Neural progenitor cell (in vitro differentiated cells): Measurements from ENCODE around the gene MAGEA2B. TPM values are rescaled to one million over a fixed set of nuclear protein-coding genes. Genes with fewer than 3 reads are reported as not detected.
"Not testable (repeated sequence)": the region's sequence is repeated elsewhere in the genome, so short reads cannot be mapped to it uniquely, and the experiment has no call there.

Source experiments
- DNase-seq: peaks from one replicate; pipeline ENCODE4 v3.0.0-alpha.2; 2016; ENCODE audit warnings: low spot score
- H2AFZ ChIP-seq: fragments of 200-600 bp; sonication (generic); replicated peaks from 2 replicates; pipeline ENCODE4 v1.6.1; 2016; ENCODE audit warnings: antibody characterized with exemption
- H3F3A ChIP-seq: fragments of 200-600 bp; sonication (generic); 2 replicates; pipeline ENCODE4 v1.6.1; 2016; ENCODE audit warnings: antibody characterized with exemption, low read depth
- H3K27ac ChIP-seq: fragments of 200-600 bp; sonication (generic); 2 replicates; pipeline ENCODE4 v1.5.1; 2016; ENCODE audit warnings: mild to moderate bottlenecking
- H3K27me3 ChIP-seq: fragments of 200-600 bp; sonication (generic); 2 replicates; pipeline ENCODE4 v1.6.1; 2016; ENCODE audit warnings: mild to moderate bottlenecking, moderate library complexity
- H3K36me3 ChIP-seq: fragments of 200-600 bp; sonication (generic); 2 replicates; pipeline ENCODE4 v1.5.1; 2016
- H3K4me1 ChIP-seq: fragments of 200-600 bp; sonication (generic); 2 replicates; pipeline ENCODE4 v1.6.1; 2016; ENCODE audit warnings: mixed run types
- H3K4me2 ChIP-seq: fragments of 200-600 bp; sonication (generic); 2 replicates; pipeline ENCODE4 v1.6.1; 2016
- H3K4me3 ChIP-seq: fragments of 200-600 bp; sonication (generic); 2 replicates; pipeline ENCODE4 v1.5.1; 2016
- H3K79me2 ChIP-seq: fragments of 200-600 bp; sonication (generic); 2 replicates; pipeline ENCODE4 v1.6.1; 2016; ENCODE audit warnings: low read depth
- H3K9ac ChIP-seq: fragments of 200-600 bp; sonication (generic); 2 replicates; pipeline ENCODE4 v1.6.1; 2016
- H3K9me3 ChIP-seq: fragments of 200-600 bp; sonication (generic); 2 replicates; pipeline ENCODE4 v1.5.1; 2016; ENCODE audit warnings: low read depth
- H4K20me1 ChIP-seq: fragments of 200-600 bp; sonication (generic); 2 replicates; pipeline ENCODE4 v1.6.1; 2016; ENCODE audit warnings: low read depth
- H3K27ac Mint-ChIP-seq: 3 replicates; pipeline ENCODE4 v1.8.0; 2021; ENCODE audit warnings: mixed read lengths
- H3K27me3 Mint-ChIP-seq: 2 replicates; pipeline ENCODE4 v1.8.0; 2022; ENCODE audit warnings: low read depth, mild to moderate bottlenecking, inconsistent platforms, moderate library complexity, mixed read lengths; ENCODE audit not compliant: insufficient read depth
- H3K36me3 Mint-ChIP-seq: 3 replicates; pipeline ENCODE4 v1.8.0; 2021; ENCODE audit warnings: mixed read lengths
- H3K4me1 Mint-ChIP-seq: 3 replicates; pipeline ENCODE4 v1.8.0; 2021; ENCODE audit warnings: mixed read lengths
- H3K4me3 Mint-ChIP-seq: 3 replicates; pipeline ENCODE4 v1.8.0; 2021; ENCODE audit warnings: mild to moderate bottlenecking, moderate library complexity, mixed read lengths
- H3K9me3 Mint-ChIP-seq: 3 replicates; pipeline ENCODE4 v1.8.0; 2020; ENCODE audit warnings: mixed read lengths
- total RNA-seq: library from RNA; depleted of rRNA; stranded (reverse); fragments of >200 nt; gene quantifications from 2 replicates; pipeline ENCODE4 v1.2.3, GENCODE V29; 2015; ENCODE audit warnings: low replicate concordance

The MAGEA2B gene
- total RNA-seq, 1 donor from 2014 or later = not detected

DNA sequence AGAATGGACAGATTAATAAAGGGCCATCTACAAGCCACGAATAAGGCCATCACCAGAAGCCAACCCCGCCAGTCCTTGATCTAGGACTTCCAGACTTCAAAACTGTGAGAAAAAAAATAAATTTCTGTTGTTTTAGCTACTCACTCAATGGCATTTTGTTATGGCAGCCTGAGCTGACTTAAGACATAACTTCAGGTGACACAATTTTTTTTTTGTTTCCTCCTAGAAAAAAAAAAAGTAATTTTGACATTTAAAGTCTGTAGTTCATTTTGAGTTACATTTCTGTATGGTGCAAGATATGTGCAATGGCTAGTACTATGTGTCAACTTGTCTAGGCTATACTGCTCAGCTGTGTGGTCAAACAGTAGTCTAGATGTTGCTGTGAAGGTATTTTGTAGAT is 44.5 kb downstream of the MAGEA2B start, which contains the start of gene CSAG3:
CSAG3 (plus strand) TSS at position 301 of the 400 bp plus-strand sequence.
- H3K27me3 Mint-ChIP-seq, H3K4me2 ChIP-seq, H3K36me3 ChIP-seq, H3K4me1 ChIP-seq, H2AFZ ChIP-seq, H3K9me3 ChIP-seq, DNase-seq, H3K27ac ChIP-seq, H3K36me3 Mint-ChIP-seq, H3K4me3 ChIP-seq, H4K20me1 ChIP-seq, H3K9ac ChIP-seq, H3K79me2 ChIP-seq, H3K4me3 Mint-ChIP-seq, H3K27ac Mint-ChIP-seq, H3K27me3 ChIP-seq, H3K4me1 Mint-ChIP-seq, H3F3A ChIP-seq, H3K9me3 Mint-ChIP-seq: not testable (repeated sequence)

DNA sequence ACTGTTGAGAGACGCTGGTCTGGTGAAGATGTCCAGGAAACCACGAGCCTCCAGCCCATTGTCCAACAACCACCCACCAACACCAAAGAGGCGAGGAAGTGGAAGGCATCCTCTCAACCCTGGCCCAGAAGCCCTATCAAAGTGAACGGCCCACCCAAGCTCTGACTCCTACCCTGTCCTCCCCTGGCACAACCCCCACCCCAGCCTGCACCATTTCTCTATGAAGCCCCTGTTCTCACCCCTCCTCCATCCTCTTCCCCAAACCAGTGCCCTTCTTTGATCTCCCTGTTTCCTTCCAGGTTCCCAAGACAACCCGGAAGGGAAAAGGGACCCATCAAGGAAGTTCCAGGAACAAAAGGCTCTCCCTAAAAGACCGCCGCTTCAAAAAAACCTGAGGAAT is 45.1 kb downstream of the MAGEA2B start:
- not testable (repeated sequence) for H3K27ac ChIP-seq, H4K20me1 ChIP-seq, H3F3A ChIP-seq, H3K9ac ChIP-seq, H2AFZ ChIP-seq, H3K4me2 ChIP-seq, H3K36me3 Mint-ChIP-seq, H3K4me3 ChIP-seq, H3K9me3 ChIP-seq, H3K4me1 ChIP-seq, H3K27ac Mint-ChIP-seq, H3K9me3 Mint-ChIP-seq, H3K79me2 ChIP-seq, H3K27me3 ChIP-seq, H3K4me3 Mint-ChIP-seq, H3K4me1 Mint-ChIP-seq, H3K36me3 ChIP-seq, DNase-seq, H3K27me3 Mint-ChIP-seq

DNA sequence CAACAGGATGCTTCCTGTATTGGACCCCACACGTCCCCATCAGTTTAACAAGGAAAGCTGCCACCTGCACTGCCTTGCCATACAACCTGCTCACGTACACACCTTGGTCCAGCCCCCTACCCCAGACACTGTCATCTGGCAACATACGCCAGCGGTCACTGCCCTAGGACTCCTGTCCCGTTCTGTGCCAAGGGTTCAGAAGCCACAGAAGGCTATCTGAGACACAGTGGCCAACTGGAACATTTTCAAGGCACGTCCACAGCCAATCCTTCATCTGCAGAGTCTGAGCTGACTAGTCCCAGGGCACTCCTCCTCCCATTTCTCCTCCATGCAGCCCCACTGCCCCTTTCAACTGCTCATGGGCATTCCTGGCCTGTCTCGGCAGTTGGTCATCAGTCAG is 47.2 kb downstream of the MAGEA2B start:
- not testable (repeated sequence) for H3K4me3 Mint-ChIP-seq, H3K79me2 ChIP-seq, H3K9me3 ChIP-seq, H3K36me3 ChIP-seq, H3K4me3 ChIP-seq, H3K4me1 Mint-ChIP-seq, H3K36me3 Mint-ChIP-seq, H2AFZ ChIP-seq, H3K9ac ChIP-seq, H3K27ac Mint-ChIP-seq, H3K9me3 Mint-ChIP-seq, H3K27ac ChIP-seq, DNase-seq, H3K27me3 ChIP-seq, H3K4me1 ChIP-seq, H3F3A ChIP-seq, H3K4me2 ChIP-seq, H3K27me3 Mint-ChIP-seq, H4K20me1 ChIP-seq

DNA sequence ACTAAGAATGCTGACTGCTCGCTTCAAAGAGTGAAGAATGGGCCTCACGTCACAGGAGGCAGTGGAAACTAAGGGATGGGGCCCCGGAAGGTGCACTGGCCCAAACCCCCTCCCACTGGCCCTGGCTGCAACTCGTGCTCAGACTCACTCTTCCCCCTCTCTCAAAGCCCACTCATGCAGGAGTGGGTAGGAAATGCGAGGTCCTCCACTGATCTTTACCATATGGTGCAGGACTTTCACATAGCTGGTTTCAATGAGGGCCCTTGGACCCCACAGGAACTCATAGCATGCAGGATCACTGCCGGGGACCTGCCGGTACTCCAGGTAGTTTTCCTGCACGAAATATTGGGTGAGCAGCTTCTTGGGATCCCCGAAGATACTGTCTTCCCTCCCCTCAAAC is 52.1 kb downstream of the MAGEA2B start:
- not testable (repeated sequence) for H3K4me3 Mint-ChIP-seq, H3K4me1 ChIP-seq, H3F3A ChIP-seq, H3K36me3 Mint-ChIP-seq, H3K9ac ChIP-seq, DNase-seq, H3K36me3 ChIP-seq, H3K9me3 ChIP-seq, H3K27me3 Mint-ChIP-seq, H3K27ac ChIP-seq, H3K79me2 ChIP-seq, H2AFZ ChIP-seq, H4K20me1 ChIP-seq, H3K4me2 ChIP-seq, H3K27me3 ChIP-seq, H3K4me1 Mint-ChIP-seq, H3K4me3 ChIP-seq, H3K27ac Mint-ChIP-seq, H3K9me3 Mint-ChIP-seq

Other genes starting within 250 kb of the MAGEA2B start
- 0.90 and 1.5 TPM in 2 replicates for gene GABRQ, start 76.7 kb upstream of the MAGEA2B start, total RNA-seq
- not detected in 2 replicates for gene MAGEA3, start 15.8 kb upstream of the MAGEA2B start, total RNA-seq
- gene CSAG2, start 5.4 kb upstream of the MAGEA2B start, total RNA-seq = not detected in 2 replicates
- gene CSAG1, start 19.1 kb downstream of the MAGEA2B start, total RNA-seq = not detected in 2 replicates
- gene MAGEA12, start 19.1 kb downstream of the MAGEA2B start, total RNA-seq = not detected in 2 replicates
- not detected in 2 replicates for gene MAGEA2, start 39.2 kb downstream of the MAGEA2B start, total RNA-seq
- gene CSAG3, start 44.6 kb downstream of the MAGEA2B start, total RNA-seq = not detected in 2 replicates
- not detected in 2 replicates for gene MAGEA6, start 55.1 kb downstream of the MAGEA2B start, total RNA-seq
- gene CETN2, start 116.1 kb downstream of the MAGEA2B start, total RNA-seq = 43.5 and 82.3 TPM in 2 replicates
- 15.2 and 15.9 TPM in 2 replicates for gene NSDHL, start 116.4 kb downstream of the MAGEA2B start, total RNA-seq
- gene ZNF185, start 183.4 kb downstream of the MAGEA2B start, total RNA-seq = 14.0 and 14.8 TPM in 2 replicates